OCI-LY3 (cell line): Measurements from ENCODE around the gene AATK.

Source experiments
- CTCF ChIP-seq: fragments of 200-600, 300-600 bp; sonication (generic); IDR thresholded peaks from 2 replicates; pipeline ENCODE4 v1.5.1; 2014; ENCODE audit warnings: antibody characterized with exemption, low read length, low read depth
- EZH2phosphoT487 ChIP-seq: fragments of 200-600 bp; shearing (Covaris generic); IDR thresholded peaks from 2 replicates; pipeline ENCODE4 v1.6.1; 2018; ENCODE audit warnings: antibody characterized with exemption, mixed run types, low read depth

DNA sequence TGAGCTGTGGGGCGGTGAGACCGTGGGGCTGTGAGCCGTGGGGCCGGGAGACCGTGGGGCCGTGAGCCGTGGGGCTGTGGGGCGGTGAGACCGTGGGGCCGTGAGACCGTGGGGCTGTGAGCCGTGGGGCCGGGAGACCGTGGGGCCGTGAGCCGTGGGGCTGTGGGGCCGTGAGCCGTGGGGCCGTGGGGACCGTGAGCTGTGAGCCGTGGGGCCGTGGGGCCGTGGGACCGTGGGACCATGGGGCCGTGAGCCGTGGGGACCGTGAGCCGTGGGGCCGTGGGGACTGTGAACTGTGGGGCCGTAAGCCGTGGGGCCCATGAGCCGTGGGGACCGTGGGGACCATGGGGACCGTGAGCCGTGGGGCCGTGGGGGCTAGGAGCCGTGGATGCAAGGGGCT is 25.3 kb downstream of the AATK start:
- no peak for TF ChIP-seq CTCF
- TF ChIP-seq EZH2phosphoT487, result no peak
